Central memory CD4-positive, alpha-beta T cell (primary cell): ENCODE measurements around the gene TLE7.

Experiments used
- DNase-seq: peaks from one replicate; pipeline ENCODE4 v3.0.0; 2022

Gene TLE7

DNA sequence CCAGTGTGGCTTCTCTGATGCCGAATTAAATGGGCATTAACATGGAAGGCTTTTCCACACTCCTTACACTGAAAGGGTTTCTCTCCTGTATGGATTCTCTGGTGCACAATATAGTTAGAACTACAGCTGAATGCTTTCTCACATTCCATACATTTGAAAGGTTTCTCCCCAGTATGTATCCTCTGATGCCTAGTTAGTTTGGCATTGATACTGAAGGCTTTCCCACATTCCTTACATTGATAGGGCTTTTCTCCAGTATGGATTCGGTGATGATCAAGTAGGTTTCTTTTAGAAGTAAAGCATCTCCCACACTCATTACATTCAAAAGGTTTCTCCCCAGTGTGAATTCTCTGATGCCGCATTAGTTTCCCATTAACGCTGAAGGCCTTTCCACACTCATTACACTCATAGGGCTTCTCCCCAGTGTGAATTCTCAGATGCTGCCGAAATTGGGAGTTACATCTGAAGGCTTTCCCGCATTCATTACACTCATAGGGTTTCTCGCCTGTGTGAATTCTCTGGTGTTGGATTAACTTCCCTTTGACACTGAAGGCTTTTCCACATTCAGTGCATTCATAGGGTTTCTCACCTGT lies 6.5 kb upstream of the TLE7 start:
- DNase-seq = no peak

- DNase-seq = no peak
Measured at GRCh38 chr16:71443714-71444113, 1.9 kb upstream of the TLE7 start.

DNA sequence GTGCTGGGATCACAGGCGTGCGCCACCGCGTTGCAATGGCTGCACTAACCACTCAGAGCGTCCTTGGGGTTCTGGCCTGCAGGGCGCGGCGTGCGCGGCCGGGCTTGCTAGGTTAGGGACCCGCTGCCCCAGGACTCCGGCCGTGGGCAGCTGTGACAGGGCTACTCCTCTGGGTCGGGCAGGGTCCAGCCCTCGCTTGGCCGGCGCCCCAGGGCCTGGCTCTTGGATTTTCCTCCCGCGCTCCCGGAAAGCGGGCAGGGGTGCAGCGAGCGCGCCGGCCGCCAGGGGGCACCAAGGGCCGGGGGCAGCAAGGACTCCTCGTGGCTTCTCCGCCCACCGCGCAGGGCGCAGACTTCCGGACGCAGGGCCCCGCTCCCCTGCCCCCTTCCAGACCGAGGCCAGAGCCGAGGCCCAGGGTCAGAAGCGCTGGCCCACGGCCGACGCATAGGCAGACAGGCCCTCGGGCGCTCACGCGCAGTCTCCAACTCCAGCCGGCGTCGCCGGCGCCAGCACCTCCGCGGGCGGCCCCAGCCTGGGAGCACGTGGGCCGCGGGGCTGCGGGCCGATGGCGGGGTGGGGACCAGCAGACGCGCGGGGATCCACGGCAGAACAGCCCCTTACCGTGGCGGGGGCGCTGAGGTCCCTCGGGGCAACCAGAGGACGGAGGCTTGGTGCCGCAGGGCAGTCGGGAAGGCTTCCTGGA lies 355 bp downstream of the TLE7 start:
- DNase-seq = peak; percentile 21

DNA sequence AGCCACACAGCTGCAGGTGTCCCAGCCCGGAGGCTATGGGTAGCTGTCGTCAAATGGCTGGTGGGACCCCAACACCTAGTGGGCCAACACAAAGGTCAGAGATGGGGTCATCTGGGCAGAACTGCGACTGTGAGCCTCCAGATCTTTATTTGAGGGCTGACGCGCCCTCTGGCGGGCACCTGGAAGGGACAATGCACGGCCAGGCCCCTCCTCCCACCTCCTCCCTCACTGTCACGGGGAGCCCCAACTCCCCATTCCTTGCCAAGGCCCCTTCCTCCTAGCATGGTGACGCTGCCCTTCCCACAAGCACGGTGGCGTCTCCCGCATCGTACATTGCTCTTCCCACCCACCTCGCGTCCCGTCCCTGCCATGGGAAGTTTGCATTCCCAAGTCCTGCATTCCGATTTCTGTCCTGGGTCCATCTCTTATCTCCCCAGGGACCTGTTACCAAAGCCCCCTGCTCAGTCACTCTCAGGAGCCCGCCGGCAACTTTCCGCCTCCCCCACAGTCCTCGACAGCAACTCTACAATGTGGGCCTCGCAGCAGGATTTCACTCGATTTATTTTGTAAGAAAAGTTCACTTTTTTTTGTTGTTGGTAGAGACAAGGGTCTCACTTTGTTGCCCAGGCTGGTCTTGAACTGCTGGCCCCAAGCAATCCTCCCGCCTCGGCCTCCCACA lies 1.0 kb downstream of the TLE7 start:
- no peak for DNase-seq

- DNase-seq = no peak
Measured at GRCh38 chr16:71439523-71439922, 2.3 kb downstream of the TLE7 start.

- no peak for DNase-seq
Measured at GRCh38 chr16:71436473-71436872, 5.4 kb downstream of the TLE7 start.

GRCh38 chr16:71432906-71433305 lies 8.9 kb downstream of the TLE7 start:
- no peak for DNase-seq

- no peak for DNase-seq
Measured at GRCh38 chr16:71431991-71432390, 9.9 kb downstream of the TLE7 start.

GRCh38 chr16:71431176-71431575 lies 10.7 kb downstream of the TLE7 start:
- DNase-seq = no peak

- no peak for DNase-seq
Measured at GRCh38 chr16:71430744-71431143, 11.1 kb downstream of the TLE7 start.

DNA sequence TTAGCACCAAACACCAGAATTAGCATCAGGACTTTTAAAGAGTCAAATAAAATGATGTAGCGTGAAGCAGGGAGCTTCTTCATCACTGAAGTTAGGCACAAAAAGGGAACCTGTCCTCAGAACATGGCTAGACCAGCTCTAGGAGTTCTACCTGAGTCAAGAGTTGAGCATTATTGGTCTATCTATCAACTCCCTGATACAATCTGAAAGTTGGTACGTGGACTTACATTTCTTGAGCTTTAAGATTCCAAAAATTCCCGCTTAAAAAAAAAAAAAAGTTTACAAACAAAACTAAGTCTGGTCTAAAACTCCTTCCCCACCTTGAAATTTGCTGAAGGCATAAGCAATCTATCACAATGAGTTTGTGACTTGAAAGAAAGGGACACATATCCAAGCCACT lies 12.3 kb downstream of the TLE7 start:
- no peak for DNase-seq

DNA sequence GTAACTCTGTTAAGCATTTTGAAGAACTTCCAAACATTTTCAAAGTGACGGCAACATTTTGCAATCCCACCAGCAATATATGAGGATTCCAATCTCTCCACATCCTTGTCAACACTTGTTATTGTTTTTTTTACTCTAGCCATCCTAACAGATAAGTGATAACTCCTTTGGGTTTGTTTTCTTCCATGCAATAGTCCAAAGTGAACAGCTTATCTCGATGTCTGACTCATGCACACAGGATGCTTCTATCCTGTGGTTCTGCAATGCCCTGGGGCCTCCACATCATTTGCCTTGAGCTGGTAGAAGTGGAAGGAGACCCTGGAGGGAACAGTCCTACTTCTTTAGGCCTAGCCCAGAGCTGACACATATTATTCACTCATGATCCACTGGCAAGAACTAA lies 13.0 kb downstream of the TLE7 start:
- DNase-seq = no peak

GRCh38 chr16:71428385-71428784 lies 13.5 kb downstream of the TLE7 start:
- DNase-seq = no peak

DNA sequence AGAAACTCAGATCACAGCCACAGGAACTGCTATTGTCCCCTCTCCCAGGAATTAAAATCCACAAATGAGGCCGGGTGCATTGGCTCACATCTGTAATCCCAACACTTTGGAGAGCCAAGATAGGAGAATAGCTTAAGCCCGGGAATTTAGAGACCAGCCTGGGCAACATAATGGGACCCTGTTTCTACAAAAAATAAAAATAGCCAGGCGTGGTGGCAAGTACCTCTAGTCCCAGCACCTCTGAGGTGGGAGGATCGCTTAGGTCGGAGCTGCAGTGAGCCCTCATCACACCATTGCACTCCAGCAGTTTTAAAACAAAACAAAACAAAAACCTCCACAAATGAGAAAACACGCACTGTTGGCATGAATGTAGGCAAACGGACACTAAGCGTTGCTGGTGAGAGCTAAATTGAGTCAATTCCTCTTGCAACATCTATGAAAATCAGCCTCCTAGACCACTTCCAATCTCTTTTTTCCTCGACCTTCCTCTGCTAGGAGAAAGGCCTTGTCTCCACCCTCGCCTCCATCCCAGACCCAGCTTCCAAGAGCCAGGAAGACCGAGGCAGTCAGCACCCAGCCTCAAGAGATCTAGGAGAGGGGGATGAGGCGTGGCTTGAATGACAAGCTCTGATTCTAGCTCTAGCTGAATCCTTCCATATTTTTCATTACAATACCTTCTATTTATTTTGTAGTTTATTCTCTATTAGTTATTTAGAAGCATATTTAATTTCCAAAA lies 14.8 kb downstream of the TLE7 start:
- DNase-seq = no peak

DNA sequence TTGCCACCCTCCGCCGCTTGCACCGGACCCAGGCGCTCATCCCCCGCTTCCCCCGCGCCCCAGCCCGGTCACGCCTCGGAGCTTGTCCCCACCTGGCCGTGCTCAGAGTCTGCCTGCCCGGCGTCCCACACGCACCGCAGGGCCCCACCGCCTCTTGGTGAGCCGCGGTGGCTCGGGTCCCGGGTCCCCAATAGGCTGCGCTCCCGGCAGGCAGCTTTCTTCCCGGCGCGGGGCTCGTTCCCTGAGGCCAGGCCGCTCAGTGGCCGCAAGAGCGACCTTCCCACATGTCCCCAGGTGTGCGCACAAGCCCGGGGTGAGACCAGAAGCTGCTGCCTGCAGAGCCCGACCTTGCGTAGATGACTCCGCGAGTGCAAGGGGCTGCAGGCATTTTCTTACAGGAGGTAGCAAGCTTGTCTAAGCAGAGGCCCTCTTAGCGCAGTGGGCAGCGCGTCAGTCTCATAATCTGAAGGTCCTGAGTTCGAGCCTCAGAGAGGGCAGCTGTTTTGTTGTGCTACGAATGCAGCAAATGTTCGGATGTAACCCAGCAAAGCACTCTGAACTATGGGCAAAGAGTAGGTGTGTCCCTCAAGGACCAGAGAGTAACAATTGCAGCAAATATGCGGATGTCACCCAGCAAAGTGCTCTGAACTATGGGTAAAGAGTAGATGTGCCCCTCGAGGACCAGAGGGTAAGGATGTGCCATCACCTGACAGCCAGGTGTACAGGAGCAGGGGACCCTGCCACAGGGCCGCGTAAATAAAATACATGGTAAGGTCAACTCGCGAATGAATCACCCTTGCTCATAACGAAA lies 15.6 kb downstream of the TLE7 start:
- no peak for DNase-seq

DNA sequence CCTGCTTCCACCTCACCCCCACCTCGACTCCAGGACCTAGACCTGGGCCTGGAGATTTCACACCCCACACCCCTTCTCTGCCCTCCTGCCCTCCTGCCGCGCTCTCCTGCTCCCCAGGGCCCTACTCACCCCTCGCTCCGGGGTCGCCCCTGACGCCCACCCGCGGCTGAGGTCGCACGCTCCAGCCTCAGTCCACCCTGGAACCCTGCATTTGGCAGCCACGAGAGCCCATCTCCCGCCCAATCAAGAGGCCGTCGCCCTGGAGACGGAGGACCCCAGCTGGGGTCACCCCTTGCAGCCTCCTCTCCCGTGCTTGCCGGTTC lies 16.1 kb downstream of the TLE7 start:
- DNase-seq = no peak

- DNase-seq = no peak
Measured at GRCh38 chr16:71424626-71425025, 17.2 kb downstream of the TLE7 start.

DNA sequence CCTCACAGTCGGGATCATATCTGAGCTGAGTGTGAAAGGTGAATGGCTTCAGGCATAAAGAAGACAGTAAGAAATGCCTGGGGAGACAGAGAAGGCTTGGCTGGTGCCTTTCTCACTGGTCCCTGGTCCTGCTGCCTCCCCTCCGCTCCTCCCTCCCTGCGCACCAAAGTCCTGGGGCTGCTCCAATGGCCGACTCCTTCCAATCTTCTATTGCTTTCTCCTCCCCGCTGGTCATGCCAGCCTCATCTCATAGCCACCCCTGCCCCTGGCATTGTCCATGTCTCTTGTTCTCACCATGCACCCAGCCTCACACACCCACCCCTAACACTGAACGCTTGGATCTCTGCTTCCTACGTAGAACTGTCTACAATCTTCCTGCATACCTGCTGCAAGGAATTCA lies 18.0 kb downstream of the TLE7 start:
- no peak for DNase-seq

GRCh38 chr16:71423016-71423415 lies 18.8 kb downstream of the TLE7 start:
- DNase-seq = no peak

- no peak for DNase-seq
Measured at GRCh38 chr16:71421911-71422310, 19.9 kb downstream of the TLE7 start.

DNA sequence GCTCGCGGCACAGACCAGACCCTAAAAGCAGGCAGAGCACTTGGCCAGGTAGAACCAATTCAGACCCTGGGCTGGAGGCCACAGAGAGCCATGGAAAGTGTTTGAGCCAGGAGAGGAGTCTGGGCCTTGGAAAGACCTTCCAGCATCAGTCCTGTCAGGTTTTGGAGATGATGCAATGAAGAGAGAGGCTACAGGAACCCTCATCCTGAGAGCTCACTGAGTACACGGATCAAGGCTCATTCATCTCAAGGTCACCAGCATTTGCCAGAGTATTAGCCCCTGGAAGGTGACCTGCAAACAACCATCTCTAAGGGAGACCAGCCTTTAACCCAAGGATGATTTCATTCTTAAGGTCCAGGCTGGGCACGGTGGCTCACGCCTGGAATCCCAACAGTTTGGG lies 27.8 kb downstream of the TLE7 start:
- DNase-seq = no peak

GRCh38 chr16:71413341-71413740 lies 28.5 kb downstream of the TLE7 start:
- no peak for DNase-seq
